Ramos (cell line): Measurements from ENCODE around the gene SPARC.

Experiments used
- in situ Hi-C: fragments of 300-500 bp; cut with MboI; formaldehyde crosslinking; loops from one replicate; pipeline ENCODE4 v1.14.3; 2022; ENCODE audit warnings: low sequenced_read_pairs; ENCODE audit not compliant: unreplicated experiment

The SPARC gene

DNA sequence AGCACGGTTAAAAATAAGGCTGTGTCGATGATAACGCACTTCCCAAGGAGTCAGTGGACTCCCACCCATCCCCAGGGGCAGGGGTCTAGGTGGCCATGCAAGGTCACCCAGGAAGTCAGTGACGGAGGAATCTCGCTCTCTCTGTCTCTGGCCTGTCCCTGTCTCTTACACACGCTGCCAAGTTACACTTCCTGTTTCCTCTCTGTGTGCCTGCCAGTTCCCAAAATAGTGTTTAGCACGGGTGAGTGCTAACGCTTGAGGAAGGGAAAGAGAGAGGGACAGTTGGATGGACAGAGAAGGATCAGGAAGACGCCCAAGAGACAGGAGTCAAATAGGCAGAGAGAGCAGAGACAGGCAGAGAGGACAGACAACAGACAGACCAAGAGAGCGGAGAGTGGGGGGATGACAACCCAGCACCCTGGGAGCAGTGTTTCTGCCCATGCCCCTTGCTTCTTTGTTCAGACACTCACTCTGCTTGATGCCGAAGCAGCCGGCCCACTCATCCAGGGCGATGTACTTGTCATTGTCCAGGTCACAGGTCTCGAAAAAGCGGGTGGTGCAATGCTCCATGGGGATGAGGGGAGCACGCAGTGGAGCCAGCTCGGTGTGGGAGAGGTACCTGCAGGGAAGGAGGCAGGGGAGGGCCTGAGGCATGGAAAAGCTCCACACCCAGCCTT lies 23.0 kb downstream of the SPARC start:
- in situ Hi-C loops = loop anchor here (5.0 kb wide), 2 partner anchors 44 to 74 kb away; no protein-coding TSS in a partner anchor

DNA sequence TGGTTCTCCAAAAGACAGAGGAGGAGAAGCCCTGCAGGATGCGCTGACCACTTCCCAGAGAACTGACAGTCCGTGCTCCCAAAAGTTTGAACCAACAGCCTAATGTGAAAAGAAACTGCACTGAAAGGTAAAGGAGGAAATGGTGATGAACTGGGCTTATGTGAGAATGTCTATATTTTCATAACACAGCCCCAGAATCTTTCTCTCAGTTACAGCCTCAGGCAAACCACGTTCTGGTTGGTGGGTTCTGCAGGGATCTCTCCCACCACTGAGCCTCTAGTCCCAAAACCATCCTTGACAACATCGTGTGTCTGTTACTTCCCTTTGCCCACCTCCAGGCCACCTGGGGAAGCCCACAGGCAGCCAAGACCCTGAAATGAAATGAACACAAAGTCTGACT lies 23.9 kb downstream of the SPARC start:
- in situ Hi-C loops = loop anchor here (5.0 kb wide), 2 partner anchors 44 to 74 kb away; no protein-coding TSS in a partner anchor

DNA sequence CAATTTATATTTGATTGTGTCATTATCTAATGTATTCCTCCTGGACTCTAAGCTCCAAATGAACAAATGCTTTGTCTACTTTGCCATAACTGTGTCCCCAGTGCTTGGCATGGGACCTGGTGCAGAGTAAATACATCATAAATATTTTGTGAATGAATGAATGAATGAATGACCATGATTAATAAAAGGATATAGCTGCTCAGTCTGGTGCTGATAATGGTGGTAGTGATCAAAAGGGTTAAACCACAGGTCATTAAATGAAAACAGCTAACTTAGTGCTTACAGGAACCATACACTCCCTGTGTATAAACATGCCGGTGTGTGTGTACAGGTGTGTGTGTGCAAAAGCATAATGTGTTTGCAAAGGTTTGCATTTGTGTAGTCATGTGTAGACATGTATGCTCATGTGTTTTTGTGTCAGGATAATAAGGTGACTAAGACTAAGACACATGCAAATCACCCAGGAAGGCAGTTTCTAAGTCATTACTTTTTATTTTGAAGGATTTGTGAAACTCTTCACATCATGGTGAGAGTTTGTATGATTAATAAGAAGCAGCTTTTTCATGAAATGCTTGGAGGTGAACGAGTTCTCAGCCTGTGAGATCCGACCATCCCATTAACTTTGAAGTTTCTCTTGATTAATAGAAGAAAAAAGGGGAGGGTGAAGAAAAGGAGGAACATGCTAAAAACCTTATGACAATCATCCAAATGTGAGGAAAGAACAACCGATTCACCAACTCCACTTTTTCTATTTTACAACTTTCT lies 24.6 kb downstream of the SPARC start:
- in situ Hi-C loops = loop anchor here (5.0 kb wide), 2 partner anchors 45 to 75 kb away; no protein-coding TSS in a partner anchor

DNA sequence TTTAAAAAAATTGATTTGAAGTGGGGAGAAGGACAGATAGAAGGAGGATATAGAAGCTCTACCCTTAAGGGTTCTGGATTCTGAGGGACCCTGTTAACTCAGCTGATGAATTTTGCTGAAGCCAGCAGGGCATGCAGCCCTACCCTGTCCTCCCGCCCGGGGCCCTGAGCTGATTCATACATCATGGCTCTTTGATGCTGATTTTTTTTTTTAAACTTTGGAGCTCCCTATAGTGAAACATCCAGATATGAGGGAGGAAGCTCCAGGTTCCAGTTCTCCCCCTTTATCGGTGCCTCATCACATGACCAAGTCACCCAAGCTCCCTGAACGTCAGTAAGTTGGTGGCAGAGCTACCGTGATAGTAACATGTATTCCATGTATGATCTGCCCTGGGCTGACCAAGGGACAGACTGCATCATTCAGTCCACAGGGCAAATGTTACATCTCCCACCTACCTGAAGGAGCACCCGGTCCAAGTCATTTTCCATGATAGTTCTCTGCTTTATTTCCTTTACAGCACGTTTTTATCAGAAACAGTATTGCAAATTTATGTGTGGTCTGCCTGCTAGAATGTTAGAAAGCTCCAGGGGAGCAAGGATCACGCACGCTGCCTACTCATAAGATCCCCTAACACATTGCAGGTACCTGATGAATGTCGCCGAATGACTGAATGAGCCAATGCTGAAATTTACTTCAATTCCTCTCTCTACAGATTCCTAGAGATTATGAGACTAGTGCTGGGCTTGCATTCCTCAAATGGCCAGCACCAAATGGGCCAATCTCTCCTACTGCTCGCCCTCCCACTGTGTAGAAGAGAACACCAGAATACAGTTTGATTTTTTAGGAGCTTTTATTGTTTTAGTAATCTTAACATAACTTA lies 25.9 kb downstream of the SPARC start:
- in situ Hi-C loops = loop anchor here (5.0 kb wide), 2 partner anchors 46 to 76 kb away; no protein-coding TSS in a partner anchor

DNA sequence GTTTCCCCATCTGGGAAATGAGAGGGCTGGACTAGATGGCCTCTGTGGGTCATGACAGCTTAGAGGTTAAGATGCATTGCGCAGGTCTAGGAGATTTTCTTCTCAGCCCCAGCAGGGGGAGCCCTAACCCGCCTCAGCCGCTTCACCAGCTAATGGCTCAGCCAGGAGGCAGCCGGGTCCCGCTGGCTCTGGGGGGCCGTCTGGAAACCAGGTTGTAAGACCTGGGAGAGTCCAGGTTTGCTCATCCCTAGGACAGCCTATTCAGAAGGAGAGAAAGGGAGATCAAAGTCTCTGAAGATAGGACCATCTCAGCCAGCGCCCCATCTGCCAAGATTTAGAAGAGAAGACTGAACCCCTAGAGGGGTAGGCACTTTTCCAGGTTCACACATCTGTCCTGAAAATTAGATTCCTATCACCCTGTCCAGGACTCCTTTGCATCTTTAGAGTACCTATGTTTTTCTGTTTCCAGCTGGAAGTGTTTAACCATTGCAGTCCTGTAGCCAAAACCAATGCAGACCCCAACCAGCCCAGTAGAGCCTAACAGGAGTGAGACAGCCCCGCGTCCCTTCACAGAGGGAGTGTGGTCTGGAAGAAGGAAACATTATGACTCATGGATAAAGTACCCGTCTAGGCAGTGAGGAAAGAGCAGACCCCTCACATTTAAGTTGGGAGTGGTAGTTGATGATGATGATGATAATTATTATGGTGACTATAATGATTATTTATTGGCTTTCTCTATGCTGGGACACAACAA lies 27.5 kb downstream of the SPARC start:
- in situ Hi-C loops = no loop called here

DNA sequence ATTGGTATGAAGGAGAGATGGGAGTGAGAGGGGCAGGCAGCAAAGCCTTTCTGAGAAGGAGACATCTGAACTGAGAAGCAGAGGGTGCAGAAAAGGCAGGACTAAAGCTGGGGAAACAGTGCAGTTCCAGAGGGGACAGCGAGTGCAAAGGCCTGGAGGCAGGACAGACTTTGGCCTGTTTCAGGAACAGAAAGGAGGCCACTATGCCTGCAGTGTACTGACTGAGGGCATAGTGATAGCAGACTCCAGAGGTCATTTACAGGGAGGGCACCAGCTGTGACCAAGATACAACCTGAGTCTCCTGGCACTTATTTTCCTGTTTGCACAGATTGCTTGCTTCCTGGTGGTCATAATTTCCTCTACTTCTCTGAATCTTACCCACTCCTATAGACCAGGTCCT lies 29.6 kb downstream of the SPARC start:
- in situ Hi-C loops = no loop called here

DNA sequence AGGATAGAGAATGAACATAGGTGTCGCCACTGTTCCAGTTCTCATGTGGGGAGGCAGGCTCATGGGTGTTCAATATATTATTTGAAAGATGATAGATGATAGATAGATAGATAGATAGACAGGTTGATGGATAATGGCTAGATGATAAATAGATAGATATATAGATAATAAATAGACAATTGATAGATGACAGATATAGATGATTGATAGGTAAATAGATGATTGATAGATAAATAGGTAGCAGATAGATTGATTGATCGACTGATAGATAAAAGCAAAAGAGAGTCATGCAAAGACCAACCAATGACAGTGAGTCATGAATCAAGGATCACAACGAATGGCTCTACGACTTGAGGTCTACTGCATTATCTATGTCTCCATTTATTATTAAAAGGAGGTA lies 30.4 kb downstream of the SPARC start:
- in situ Hi-C loops = no loop called here

DNA sequence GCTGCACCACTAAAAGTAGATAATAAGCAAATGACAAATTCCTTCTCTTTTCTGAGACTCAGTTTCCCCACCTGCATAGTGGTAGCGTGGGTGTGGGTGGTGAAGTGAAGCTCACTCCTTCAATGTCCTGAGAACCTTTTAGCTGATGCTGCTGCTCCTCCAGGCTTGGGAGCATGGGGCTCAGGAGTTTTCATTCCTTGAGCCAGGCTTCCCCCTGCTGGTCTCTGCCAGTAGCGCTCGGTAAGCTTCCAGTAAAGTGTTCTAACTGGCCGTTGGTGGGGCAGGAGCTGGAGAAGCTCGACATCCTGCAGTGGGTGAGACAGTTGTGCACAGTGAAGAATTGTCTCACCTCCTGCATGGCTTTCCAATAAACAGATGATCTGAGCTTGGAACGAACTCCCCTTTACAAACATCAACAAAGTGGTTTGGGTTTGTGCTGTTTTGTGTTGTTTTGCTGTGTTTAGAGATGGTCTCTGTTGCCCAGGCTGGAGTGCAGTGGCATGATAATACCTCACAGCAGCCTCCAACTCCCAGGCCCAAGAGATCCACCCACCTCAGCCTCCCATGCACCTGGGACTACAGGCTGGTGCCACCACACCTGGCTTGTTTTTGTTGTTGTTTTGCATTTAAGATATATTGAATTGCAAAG lies 34.6 kb downstream of the SPARC start:
- in situ Hi-C loops = no loop called here

DNA sequence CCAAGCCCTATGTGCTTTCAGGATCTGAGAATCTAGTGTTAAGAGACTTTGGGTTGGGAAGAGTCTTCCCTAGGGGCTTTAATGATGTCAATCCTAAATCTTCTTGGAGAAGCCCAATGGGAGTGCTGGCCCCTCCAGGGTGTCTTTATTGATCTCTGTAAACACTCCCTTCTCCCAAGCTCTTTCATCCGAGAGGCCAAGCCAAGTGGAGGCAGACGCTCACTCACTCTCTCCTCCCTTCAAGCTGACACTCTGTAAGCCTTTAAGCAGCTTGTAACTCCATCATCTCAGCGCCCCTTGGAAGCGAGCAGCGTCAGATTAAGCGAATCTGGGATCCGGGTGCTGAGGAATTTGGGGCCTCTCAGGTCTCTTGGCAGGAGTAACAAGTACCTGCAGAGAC lies 37.7 kb downstream of the SPARC start:
- in situ Hi-C loops = no loop called here

DNA sequence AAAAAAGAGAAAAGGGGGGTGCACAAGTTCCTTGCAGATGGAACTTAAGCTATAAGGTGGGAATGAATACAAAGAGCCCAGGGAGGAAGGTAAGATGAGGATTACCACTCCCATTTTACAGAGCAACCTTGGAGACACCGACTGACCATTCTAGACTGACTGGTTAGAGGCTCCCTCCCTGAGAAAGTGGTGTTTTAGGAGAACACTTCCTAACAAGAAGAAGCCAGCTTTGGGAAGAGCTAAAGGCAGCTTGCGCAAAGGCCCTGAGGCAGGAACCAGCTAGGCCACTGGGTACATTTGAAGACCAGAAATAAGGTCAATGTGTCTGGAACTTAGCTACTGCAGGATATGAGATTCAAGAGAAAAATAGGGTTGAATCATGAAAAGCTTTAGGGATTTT lies 38.6 kb downstream of the SPARC start:
- in situ Hi-C loops = no loop called here

DNA sequence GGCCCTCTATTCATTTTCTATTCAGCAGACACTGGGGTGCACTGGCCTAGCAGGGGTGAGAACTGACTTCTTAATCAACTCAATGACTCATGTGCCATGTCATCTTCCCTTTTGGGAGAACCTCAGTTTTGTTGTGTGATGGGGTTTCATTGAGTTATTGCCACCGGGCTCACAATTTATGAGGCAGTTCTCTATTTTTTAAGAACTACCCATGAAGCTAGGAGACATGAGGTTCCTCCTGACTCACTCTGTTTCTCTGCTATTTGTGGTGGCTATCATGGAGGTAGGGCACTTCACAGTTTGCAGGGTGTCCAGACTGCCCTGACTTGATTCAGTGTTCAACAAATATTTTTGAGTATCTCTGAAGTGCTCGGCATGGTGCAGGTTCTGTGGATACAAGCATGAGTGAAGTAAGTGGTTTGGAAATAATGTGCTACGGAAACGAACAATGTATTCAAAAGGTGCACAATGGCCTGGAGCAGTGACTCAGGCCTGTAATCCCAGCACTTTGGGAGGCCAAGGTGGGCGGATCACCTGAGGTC lies 39.3 kb downstream of the SPARC start:
- in situ Hi-C loops = no loop called here

DNA sequence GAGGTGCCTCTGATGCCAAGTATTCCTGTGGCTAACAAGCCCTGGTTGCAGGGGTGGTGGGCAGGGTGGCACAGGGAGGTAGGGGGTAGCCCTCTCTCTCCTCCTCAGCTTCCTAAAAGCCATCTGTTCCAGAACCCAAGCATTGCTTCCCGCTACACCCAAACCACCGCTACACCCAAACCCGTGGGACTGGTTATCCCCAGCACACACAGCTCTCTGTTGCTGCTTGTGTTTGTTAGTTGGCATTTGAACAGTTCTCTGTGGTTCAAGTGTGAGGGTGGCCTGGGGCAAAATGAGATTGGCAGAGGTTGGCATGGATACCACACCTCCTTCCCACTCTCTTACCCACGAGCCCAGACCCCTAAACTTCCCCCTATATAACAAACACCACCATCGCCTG lies 40.4 kb downstream of the SPARC start:
- in situ Hi-C loops = no loop called here

DNA sequence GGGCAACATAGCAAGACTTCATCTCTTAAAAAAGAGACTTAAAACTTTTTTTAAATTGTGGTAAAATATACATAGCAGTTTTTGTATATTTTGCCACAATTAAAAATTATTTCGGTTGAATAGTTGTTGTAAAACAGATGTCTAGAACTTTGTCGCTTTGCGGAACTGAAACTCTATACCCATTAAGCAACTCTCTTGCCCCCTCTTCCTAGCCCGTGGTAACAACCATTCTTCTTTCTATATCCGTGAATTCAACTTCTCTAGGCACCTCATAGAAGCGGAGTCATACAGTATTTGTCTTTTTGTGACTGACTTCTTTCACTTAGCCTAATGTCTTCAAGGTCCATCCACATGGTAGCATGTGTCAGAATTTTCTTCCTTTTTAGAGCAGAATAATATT lies 43.3 kb downstream of the SPARC start:
- in situ Hi-C loops = no loop called here

DNA sequence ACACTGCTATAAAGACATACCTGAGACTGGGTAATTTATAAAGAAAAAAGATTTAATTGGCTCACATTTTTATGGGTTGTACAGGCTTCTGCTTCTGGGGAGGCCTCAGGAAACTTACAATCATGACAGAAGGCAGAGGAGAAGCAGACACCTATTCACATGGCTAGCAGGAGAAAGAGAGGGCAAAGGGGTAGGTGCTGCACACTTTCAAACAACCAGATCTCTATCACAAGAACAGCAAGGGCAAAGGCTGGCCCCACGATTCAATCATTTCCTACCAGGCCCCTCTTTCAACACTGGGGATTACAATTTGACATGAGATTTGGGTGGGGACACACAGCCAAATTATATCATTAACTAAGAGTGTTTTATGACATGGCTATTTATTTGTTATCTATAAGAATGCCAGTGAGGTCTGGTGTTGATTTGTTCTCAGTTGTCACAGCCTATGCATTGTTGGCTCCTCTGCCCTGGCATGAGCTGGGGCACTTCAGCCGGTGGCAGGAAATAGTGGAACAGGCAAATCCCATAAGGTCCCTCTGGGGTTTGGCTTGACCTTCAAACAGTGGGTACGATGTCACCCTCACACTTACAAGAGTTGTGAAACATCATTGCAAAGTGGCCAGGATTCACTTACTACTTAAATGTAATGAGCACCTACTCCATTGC lies 44.1 kb downstream of the SPARC start:
- in situ Hi-C loops = no loop called here

DNA sequence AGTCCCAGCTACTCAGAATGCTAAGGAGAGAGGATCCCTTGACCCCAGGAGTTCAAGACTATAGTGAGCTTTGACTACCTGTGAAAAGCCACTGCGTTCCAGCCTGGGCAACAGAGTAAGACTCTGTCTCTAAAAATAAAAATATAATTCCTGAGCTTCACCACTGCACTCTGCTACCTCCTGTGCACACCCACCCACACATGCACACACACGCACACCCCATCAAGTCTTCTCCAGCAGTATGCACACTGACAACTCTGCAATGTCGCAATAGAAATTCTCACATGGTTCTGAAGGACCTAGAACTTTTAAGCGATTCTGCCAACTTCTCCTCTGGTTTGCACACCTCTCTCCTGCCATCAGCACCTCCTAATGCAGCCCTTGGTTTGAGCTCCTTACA lies 48.1 kb downstream of the SPARC start:
- in situ Hi-C loops = no loop called here

DNA sequence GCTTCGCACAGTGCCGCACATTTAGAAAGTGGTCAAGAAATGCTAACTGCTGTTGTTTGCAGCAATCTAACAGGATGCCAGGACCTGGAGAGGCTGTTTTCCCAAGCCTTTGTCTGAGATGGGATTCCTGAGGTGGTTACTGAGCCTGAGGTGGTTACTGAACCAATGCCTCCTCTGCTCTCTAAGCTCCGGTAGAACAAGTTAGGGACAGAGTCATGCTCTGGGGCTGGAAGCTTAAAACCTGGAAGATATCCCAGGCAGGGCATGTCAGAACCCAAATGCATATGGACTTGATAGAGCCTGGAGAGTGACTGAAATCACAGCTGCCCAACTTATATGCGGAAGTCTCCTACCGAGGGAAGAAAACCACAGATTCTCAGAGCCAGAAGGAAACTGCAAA lies 49.0 kb downstream of the SPARC start:
- in situ Hi-C loops = no loop called here

DNA sequence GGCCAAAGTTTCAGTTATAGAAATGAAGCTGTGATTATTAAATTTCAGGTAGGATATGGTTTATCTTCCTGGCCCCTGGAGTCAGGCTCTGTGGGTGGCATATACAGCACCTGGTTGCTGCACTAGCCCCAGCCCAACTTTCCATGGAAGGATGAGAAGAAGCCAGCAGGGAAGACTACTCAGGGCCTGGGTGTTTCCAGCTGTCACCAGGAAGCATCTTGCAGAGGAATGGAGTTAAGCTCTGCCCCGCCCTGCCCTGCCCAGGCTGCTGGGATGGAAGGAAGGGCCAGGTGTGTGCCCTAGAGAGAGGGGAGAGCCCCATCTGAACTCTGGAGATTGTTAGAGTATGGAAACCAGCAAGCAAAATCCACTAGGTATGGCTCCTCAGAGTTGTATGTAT lies 52.8 kb downstream of the SPARC start:
- in situ Hi-C loops = no loop called here

DNA sequence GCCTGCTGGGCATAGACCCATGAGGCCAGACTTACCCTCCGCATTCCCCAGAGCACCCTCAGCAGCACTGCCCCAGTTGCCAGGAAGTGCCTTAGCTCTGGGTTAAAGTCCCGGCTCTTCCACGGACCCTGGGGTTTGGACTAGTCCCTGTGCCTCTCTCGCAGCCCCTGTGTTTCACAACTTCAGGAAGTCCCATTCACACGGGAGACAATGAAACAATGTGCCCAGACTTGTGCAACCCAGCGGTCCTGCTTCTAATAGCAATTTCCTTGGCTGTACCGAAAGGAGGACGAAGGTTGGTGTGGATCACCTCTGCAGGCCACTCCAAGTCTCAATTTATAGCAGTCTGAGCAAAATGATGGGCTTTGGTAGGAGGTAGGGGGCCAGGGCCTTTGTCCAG lies 53.8 kb downstream of the SPARC start:
- in situ Hi-C loops = no loop called here

DNA sequence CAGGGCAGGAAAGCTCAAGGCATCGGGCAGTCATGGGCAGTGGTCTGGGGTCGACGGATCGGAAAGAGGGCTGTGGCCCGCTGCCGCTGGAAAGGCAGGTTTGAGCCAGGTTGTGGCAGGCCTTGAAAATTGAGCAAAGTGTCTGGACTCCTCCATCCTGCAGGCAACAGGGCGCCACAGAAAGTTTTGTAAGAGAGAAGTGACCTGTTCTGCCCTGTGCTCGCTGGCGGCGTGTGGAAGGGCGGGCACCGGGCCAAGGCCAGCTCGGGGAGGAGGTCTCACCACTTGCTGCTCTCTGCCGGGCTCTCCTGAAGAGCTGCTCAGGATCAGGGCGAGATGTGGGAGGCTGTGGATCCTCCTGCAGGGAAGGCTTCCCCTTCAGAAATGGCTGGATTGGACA lies 54.2 kb downstream of the SPARC start:
- in situ Hi-C loops = no loop called here
